RPMI7951 (cell line): ENCODE measurements around the gene ATOH7. TPM values are rescaled to one million over a fixed set of nuclear protein-coding genes. Genes with fewer than 3 reads are reported as not detected.
"Not testable (repeated sequence)": the region's sequence is repeated elsewhere in the genome, so short reads cannot be mapped to it uniquely, and the experiment has no call there.

Source experiments
- DNase-seq: peaks from one replicate; pipeline ENCODE4 v3.0.0-alpha.2; 2012; ENCODE audit warnings: low read depth
- total RNA-seq: library from RNA; depleted of rRNA; stranded (reverse); fragments of >200 nt; shearing (Covaris generic); gene quantifications from 2 replicates; pipeline ENCODE4 v1.2.3, GENCODE V29; 2014; rRNA removed

ATOH7 gene
- total RNA-seq: 0.10 TPM in 1 of 2 replicates, not detected in the other

- no peak for DNase-seq
These were observed at the start of gene ATOH7 for GRCh38 chr10:68231817-68232251. Gene ATOH7 (minus strand): TSS chr10:68232113. CDS start chr10:68231677, 436 bp downstream.

DNA sequence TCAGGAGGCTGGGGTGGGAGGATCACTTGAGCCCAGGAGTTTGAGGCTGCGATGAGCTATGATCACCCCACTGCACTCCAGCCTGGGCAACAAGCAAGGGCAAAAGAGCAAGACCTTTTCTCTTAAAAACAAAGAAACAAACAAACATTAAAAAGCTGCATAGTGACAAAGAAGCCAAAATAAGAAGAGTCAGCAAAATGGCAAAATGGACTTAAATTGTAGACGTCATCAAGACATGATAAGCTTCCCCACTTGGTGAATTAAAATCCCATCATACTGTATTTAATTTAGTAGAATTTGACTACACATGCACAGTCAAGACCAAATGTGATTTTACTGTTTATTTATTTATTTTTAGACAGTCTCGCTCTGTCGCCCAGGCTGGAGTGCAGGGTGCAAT, 48.8 kb upstream of the ATOH7 start:
- DNase-seq: no peak

- not testable (repeated sequence) for DNase-seq
These were observed 47.2 kb upstream of the ATOH7 start for GRCh38 chr10:68278906-68279753.

DNA sequence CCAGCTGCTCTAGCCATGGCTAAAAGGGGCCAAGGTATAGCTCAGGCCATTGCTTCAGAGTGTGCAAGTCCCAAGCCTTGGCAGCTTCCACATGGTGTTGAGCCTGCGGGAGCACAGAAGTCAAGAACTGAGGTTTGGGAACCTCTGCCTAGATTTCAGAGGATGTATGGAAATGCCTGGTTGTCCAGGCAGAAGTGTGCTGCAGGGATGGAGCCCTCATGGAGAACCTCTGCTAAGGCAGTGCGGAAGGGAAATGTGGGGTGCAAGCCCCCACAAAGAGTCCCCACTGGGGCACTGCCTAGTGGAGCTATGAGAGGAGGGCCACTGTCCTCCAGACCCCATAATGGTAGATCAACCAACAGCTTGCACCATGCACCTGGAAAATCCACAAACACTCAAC, 45.9 kb upstream of the ATOH7 start:
- DNase-seq: not testable (repeated sequence)

DNA sequence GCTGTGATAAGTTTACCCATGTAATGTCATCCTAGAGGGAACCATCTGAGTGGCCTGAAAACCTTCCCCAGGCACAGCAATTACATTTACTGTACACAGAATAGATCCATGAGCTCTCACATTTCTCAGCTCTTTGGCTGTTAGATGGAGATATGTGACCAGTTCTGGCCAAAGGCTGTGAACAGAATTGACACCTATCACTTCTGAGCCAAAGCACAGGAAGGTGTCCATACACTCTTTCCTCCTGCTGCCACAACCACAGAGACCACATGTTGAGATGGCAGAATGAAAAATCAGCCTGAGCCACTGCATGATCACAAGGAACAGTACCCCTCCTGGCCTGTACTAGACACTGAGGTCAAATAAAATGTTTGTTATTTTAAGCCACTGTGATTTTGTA, 44.3 kb upstream of the ATOH7 start:
- no peak for DNase-seq

- no peak for DNase-seq
These were observed 43.8 kb upstream of the ATOH7 start for GRCh38 chr10:68275600-68276126.

- no peak for DNase-seq
These were observed 40.9 kb upstream of the ATOH7 start for GRCh38 chr10:68272833-68273232.

GRCh38 chr10:68271196-68271882, 39.4 kb upstream of the ATOH7 start:
- DNase-seq: peak; percentile 19

- DNase-seq: no peak
These were observed 37.8 kb upstream of the ATOH7 start for GRCh38 chr10:68269562-68270290.

GRCh38 chr10:68261132-68261856, 29.4 kb upstream of the ATOH7 start:
- peak; percentile 24 for DNase-seq

DNA sequence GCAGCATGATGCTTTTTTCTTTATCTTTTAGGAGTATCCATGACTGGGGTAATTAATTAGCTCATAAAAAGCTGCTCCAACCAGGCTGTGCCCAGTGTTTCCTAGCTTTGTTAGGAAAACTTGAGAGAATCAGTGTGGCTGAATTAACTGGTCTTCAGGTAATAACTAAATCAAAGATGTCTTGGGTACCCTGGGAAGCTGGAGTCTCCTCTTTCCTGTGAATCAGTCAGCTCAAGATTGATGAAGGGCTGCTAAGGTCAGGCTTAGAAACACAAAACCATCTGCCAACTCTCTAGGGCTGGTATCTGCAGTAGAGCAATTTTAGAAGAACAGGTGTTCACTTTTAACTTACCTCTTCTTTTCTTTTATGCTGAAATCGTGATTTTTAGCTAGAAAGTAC, 21.4 kb upstream of the ATOH7 start:
- no peak for DNase-seq

- no peak for DNase-seq
These were observed 19.9 kb upstream of the ATOH7 start for GRCh38 chr10:68251625-68252495.

GRCh38 chr10:68251151-68251550, 19.2 kb upstream of the ATOH7 start:
- no peak for DNase-seq

GRCh38 chr10:68249297-68249696, 17.4 kb upstream of the ATOH7 start:
- DNase-seq: no peak

- no peak for DNase-seq
These were observed 16.0 kb upstream of the ATOH7 start for GRCh38 chr10:68247931-68248330.

DNA sequence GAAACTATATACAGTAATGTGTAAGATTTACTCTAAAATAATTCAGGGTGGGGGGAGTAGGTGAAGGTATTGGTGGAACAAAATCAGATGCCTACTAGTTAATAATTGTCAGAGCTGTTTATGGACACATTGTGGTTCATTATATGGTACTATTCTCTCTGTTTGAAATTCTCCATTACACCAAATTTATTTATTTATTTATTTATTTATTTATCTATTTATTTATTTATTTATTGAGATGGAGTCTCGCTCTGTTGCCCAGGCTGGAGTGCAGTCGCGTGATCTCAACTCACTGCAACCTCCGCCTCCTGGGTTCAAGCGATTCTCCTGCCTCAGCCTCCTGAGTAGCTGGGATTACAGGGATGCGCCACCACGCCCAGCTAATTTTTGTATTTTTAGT, 14.5 kb upstream of the ATOH7 start:
- not testable (repeated sequence) for DNase-seq

GRCh38 chr10:68242051-68242450, 10.1 kb upstream of the ATOH7 start:
- DNase-seq: peak; percentile 8

DNA sequence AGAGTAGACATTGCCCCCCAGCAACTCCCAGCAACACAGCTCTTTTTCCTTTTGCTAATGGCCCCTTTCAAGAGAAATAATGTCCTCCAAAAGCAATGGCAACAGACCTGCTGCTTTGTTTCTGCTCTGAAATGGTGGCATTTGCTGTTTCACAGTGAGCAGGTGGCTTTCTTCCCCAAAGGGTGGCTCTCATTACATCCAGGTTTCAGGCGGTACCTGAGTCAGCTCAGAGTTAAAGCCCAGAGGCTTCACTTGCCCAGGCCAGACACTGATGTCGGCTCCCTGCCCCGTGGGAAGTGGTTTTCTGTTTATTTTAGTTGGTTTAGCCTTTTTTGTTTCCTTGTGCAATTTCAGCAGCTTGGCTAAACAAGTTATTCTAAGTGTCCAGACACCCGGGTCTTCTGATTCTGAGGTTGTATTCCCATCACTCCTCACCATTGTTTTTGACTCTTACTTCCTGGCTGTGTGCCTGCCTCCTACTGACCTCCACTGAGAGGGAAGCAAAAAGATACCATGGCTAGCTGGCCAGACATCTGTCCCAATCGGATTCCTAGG, 7.8 kb upstream of the ATOH7 start:
- DNase-seq: no peak

- DNase-seq: no peak
These were observed 7.2 kb upstream of the ATOH7 start for GRCh38 chr10:68239069-68239468.

- no peak for DNase-seq
These were observed 6.5 kb upstream of the ATOH7 start for GRCh38 chr10:68238371-68238770.
